Keratinocyte (primary cell): ENCODE measurements around the gene LLGL1.

Experiments used
- CTCF ChIP-seq, 3 experiments: IDR thresholded peaks in 1 of 3; conservative IDR thresholded peaks in 1 of 3; optimal IDR thresholded peaks in 1 of 3; 2 replicates in 2 of 3; 3 replicates in 1 of 3; pipeline versions ENCODE3 to v1.5.1; 2011; ENCODE audit warnings: low read length in 3 of 3, mild to moderate bottlenecking in 3 of 3, moderate library complexity in 2 of 3, control low read depth in 1 of 3, inconsistent platforms in 1 of 3; ENCODE audit not compliant: insufficient read depth in 2 of 3; ENCODE audit errors: extremely low read depth in 1 of 3
- EZH2 ChIP-seq: IDR thresholded peaks from one replicate; pipeline ENCODE4 v1.6.1; 2012; ENCODE audit warnings: inconsistent platforms, mild to moderate bottlenecking, low read length, moderate library complexity

- TF ChIP-seq CTCF (optimal IDR thresholded peaks at IDR 0.05 in 1 of 3, IDR thresholded peaks at IDR 0.05 in 1 of 3, conservative IDR thresholded peaks at IDR 0.05 in 1 of 3; ENCODE audit: extremely low read depth in 1 of 3, insufficient read depth in 2 of 3, low read length in 3 of 3) = no peak
- TF ChIP-seq EZH2 = no peak
These were observed 19.8 kb downstream of the LLGL1 start for GRCh38 chr17:18245038-18245776.
